ENCODE results near the gene PEX14.

- no peak for TF ChIP-seq CTCF (IDR thresholded peaks at IDR 0.05 in 4 of 5, conservative IDR thresholded peaks at IDR 0.05 in 1 of 5)
- TF ChIP-seq POLR2A (IDR thresholded peaks at IDR 0.05): no peak
Measured at GRCh38 chr1:10444795-10445397, 29.9 kb upstream of the PEX14 start.
